OCI-LY3 (cell line): Measurements from ENCODE around the gene CHMP4B.

Experiments
- H2AFZ ChIP-seq: fragments of 200-600, 300-600 bp; shearing (Covaris generic); 2 replicates; pipeline ENCODE4 v1.6.0; 2014; ENCODE audit warnings: antibody characterized with exemption, low read depth, low read length
- H3K27ac ChIP-seq: fragments of 200-600, 300-600 bp; sonication (generic); 2 replicates; pipeline ENCODE4 v1.5.1; 2014; ENCODE audit warnings: mild to moderate bottlenecking, low read length, moderate library complexity, mixed read lengths
- H3K27me3 ChIP-seq: fragments of 200-600, 300-600 bp; sonication (generic); 2 replicates; pipeline ENCODE4 v1.6.1; 2014; ENCODE audit warnings: low read depth, low read length, mixed read lengths
- H3K36me3 ChIP-seq: fragments of 200-600, 300-600 bp; sonication (generic); replicated peaks from 2 replicates; pipeline ENCODE3; 2014; ENCODE audit warnings: low read depth, low read length, mixed read lengths
- H3K4me1 ChIP-seq: fragments of 300-600, 200-600 bp; sonication (generic); 2 replicates; pipeline ENCODE4 v1.6.1; 2014; ENCODE audit warnings: low read length, mixed read lengths
- H3K4me2 ChIP-seq: fragments of 200-600, 300-600 bp; sonication (generic); 2 replicates; pipeline ENCODE4 v1.6.1; 2014; ENCODE audit warnings: low read length, mixed read lengths
- H3K4me3 ChIP-seq: fragments of 300-600, 200-600 bp; sonication (generic); 2 replicates; pipeline ENCODE4 v1.5.1; 2014; ENCODE audit warnings: antibody characterized with exemption, mild to moderate bottlenecking, low read length, moderate library complexity
- H3K79me2 ChIP-seq: fragments of 300-600, 200-600 bp; shearing (Covaris generic); 2 replicates; pipeline ENCODE4 v1.6.1; 2014; ENCODE audit warnings: mild to moderate bottlenecking, low read length, mixed read lengths
- H3K9ac ChIP-seq: fragments of 300-600, 200-600 bp; shearing (Covaris generic); 2 replicates; pipeline ENCODE4 v1.6.0; 2014; ENCODE audit warnings: mild to moderate bottlenecking, low read length, moderate library complexity
- H3K9me3 ChIP-seq: fragments of 200-600, 300-600 bp; shearing (Covaris generic); 2 replicates; pipeline ENCODE4 v1.6.1; 2014; ENCODE audit warnings: low read length, mixed read lengths; ENCODE audit not compliant: insufficient read depth
- H4K20me1 ChIP-seq: fragments of 200-600, 300-600 bp; sonication (generic); 2 replicates; pipeline ENCODE4 v1.6.1; 2016; ENCODE audit warnings: low read length, mixed read lengths; ENCODE audit not compliant: insufficient read depth
- EZH2phosphoT487 ChIP-seq: fragments of 200-600 bp; shearing (Covaris generic); IDR thresholded peaks from 2 replicates; pipeline ENCODE4 v1.6.1; 2018; ENCODE audit warnings: antibody characterized with exemption, mixed run types, low read depth
- TF ChIP-seq, protein P1 (sequence below): fragments of 200-600, 300-600 bp; sonication (generic); IDR thresholded peaks from 2 replicates; pipeline ENCODE4 v1.5.1; 2014; ENCODE audit warnings: antibody characterized with exemption, low read length, low read depth

The CHMP4B gene

DNA sequence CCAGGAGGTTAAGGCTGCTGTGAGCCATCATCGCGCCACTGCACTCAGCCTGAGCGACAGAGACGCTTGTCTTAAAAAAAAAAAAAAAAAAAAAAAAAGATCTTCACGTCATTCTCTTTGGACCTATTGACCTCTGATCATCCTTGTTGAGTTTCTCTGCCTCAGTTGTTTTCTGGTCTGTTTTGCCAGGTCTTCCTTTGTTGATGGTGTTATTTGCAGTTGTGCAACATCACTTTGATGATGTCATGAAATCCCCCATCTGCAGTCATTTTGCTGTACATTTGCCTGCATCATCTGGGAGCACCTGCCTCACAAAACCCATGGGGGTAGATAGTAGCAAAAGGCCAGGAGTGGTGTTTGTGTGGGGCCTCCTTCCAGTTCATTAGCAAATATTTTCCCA is 39.2 kb upstream of the CHMP4B start:
- Histone ChIP-seq H3K4me3 (no peak overlapping the region), H3K4me2 (no peak overlapping the region), H3K27ac (no peak overlapping the region; the same call in 1 of the 2 replicates), H3K36me3 (peaks cover 7% of the 10 kb centered on the region), H3K27me3 (no peaks in the 10 kb centered on the region), H4K20me1 (no peaks in the 10 kb centered on the region), H2AFZ (no peak overlapping the region), H3K79me2 (no peaks in the 10 kb centered on the region), H3K9ac (no peak overlapping the region), H3K4me1 (peaks cover 37% of the 10 kb centered on the region), H3K9me3 (no peaks in the 10 kb centered on the region)
- no peak for TF ChIP-seq EZH2phosphoT487
- TF ChIP-seq, protein P1, sequence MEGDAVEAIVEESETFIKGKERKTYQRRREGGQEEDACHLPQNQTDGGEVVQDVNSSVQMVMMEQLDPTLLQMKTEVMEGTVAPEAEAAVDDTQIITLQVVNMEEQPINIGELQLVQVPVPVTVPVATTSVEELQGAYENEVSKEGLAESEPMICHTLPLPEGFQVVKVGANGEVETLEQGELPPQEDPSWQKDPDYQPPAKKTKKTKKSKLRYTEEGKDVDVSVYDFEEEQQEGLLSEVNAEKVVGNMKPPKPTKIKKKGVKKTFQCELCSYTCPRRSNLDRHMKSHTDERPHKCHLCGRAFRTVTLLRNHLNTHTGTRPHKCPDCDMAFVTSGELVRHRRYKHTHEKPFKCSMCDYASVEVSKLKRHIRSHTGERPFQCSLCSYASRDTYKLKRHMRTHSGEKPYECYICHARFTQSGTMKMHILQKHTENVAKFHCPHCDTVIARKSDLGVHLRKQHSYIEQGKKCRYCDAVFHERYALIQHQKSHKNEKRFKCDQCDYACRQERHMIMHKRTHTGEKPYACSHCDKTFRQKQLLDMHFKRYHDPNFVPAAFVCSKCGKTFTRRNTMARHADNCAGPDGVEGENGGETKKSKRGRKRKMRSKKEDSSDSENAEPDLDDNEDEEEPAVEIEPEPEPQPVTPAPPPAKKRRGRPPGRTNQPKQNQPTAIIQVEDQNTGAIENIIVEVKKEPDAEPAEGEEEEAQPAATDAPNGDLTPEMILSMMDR, result no peak

DNA sequence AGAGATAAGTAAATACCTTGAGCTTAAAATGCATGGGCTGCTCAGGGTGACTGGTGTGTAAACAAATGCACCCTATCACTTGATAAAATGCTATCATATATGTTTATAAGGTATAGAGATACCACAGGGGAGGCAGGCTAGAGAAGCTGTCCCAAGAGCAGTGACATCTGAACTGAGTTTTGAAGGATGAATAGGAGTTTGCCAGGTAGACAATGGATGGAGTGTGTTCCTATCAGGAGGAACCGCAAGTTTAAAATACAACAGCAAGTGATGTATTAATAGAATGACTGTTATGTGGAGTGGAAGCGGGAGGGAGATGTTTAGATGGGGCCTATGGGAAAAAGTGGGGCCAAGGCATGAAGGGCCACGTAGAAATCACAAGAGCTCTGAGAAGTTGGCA is 38.7 kb upstream of the CHMP4B start:
- Histone ChIP-seq H3K4me3 (no peak overlapping the region), H3K4me2 (no peak overlapping the region)

DNA sequence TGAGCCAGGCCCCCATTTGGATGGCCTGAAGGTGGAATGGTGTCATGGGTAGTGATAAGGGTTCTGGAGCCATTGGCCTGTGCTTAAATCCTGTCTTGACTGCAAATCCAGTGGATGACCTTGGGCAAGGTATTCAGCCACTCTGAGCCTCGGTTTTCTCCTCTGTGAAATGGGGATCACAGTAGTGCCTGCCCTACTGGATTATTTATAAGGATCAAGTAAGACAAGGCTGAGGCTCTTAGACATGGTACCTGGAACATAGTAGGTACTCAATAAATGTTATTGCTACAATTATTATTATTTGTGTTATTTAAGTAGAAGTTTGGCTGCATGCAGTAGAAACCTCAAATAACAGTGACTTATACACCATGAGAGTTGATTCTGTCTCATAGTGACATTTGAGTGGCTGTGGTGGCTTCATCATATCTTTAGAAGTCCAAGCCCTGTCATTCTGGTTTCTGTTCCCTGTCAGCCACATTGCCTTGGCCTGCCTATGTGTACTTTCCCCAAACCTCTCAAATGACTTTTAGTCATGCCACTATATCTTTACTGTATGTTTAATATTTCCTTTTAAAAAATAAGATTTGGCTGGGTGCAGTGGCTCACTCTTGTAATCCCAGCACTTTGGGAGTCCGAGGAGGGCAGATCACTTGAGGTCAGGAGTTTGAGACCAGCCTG is 37.6 kb upstream of the CHMP4B start:
- TF ChIP-seq, protein P1, result no peak
- no peak for TF ChIP-seq EZH2phosphoT487
- H3K4me1 ChIP-seq, result peaks cover 52% of the 10 kb centered on the region

More for the DNA sequence above, 38.7 kb upstream of the CHMP4B start:
- Histone ChIP-seq H3K79me2 (no peaks in the 10 kb centered on the region), H4K20me1 (no peaks in the 10 kb centered on the region), H3K36me3 (peaks cover 7% of the 10 kb centered on the region), H3K4me1 (peaks cover 41% of the 10 kb centered on the region), H3K27ac (peak overlapping the region; percentile 87; the same call in 1 of the 2 replicates), H2AFZ (no peak overlapping the region), H3K9me3 (no peaks in the 10 kb centered on the region), H3K9ac (no peak overlapping the region), H3K27me3 (no peaks in the 10 kb centered on the region)
- TF ChIP-seq, protein P1, result no peak
- no peak for TF ChIP-seq EZH2phosphoT487

DNA sequence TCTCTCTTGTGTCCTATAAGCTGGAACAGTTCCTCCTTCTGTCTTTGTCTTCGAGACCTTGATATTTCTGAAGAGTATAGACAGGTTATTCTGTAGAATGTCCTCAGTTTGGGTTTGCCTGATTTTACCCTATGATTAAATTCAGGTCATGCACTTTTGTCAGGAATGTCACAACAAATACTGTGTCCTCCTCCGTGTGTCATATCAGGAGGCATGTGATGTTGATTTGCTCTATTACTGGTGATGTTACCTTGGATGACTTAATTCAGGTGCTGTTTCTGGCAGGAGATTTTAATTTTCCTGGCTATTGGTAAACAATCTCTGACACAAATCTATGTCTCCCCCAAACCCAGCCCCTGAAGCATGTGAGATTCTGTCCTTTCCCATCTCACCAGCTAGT is 33.3 kb upstream of the CHMP4B start:
- Histone ChIP-seq H3K27ac (peak overlapping the region; percentile 97), H3K9ac (peak overlapping the region; percentile 24; the same call in 1 of the 2 replicates), H3K79me2 (no peaks in the 10 kb centered on the region), H2AFZ (peak overlapping the region; percentile 49), H3K27me3 (no peaks in the 10 kb centered on the region), H3K4me1 (peaks cover 65% of the 10 kb centered on the region), H3K36me3 (peaks cover 11% of the 10 kb centered on the region), H3K4me2 (peak overlapping the region; percentile 70), H3K4me3 (no peak overlapping the region), H3K9me3 (no peaks in the 10 kb centered on the region; the same call in 1 of the 2 replicates), H4K20me1 (no peaks in the 10 kb centered on the region)
- TF ChIP-seq EZH2phosphoT487, result no peak
- TF ChIP-seq, protein P1, result no peak

More for the DNA sequence above, 37.6 kb upstream of the CHMP4B start:
- Histone ChIP-seq H3K27me3 (no peaks in the 10 kb centered on the region), H3K9me3 (no peaks in the 10 kb centered on the region), H3K4me3 (no peak overlapping the region), H3K9ac (peak overlapping the region; percentile 60), H3K4me2 (peak overlapping the region; percentile 73), H3K79me2 (no peaks in the 10 kb centered on the region), H3K27ac (peak overlapping the region; percentile 87), H4K20me1 (no peaks in the 10 kb centered on the region), H2AFZ (no peak overlapping the region), H3K36me3 (peaks cover 7% of the 10 kb centered on the region)
